ENCODE measurements around the gene KIF2C. TPM values are rescaled to one million over a fixed set of nuclear protein-coding genes. Genes with fewer than 3 reads are reported as not detected.

The KIF2C gene
- 12.9 TPM for total RNA-seq (ENCODE audit: unreplicated experiment)
- long read RNA-seq, transcript KIF2C-202 (21 exons, 2,879 nt), result major isoform, 7 of 17 reads
- long read RNA-seq, partial matches to known transcripts, result 0 of 17 reads
- long read RNA-seq, other reads (novel, unspliced or antisense), result 9 of 17 reads

GRCh38 chr1:44739307-44740178 lies at the start of gene KIF2C:
Gene KIF2C (plus strand): TSS chr1:44739837. CDS start chr1:44739933, 96 bp downstream.
- TF ChIP-seq CTCF (IDR thresholded peaks at IDR 0.05; ENCODE audit: unreplicated experiment), result no peak
- DNase-seq (ENCODE audit: low spot score), result peak; percentile 94
- H3K9me3 Mint-ChIP-seq (ENCODE audit: unreplicated experiment), result no peaks in the 10 kb centered on the region

GRCh38 chr1:44693159-44693558 lies 46.5 kb upstream of the KIF2C start:
- no peaks in the 10 kb centered on the region for H3K36me3 Mint-ChIP-seq (ENCODE audit: low read depth, unreplicated experiment)
- no peak for DNase-seq (ENCODE audit: low spot score)
- peaks cover 2% of the 10 kb centered on the region for H3K27me3 Mint-ChIP-seq (ENCODE audit: unreplicated experiment)
- no peak for TF ChIP-seq CTCF (IDR thresholded peaks at IDR 0.05; ENCODE audit: unreplicated experiment)
- peaks cover 3% of the 10 kb centered on the region for H3K4me1 Mint-ChIP-seq (ENCODE audit: unreplicated experiment)
- no peak overlapping the region for H3K4me3 Mint-ChIP-seq (ENCODE audit: unreplicated experiment)
- no peaks in the 10 kb centered on the region for H3K9me3 Mint-ChIP-seq (ENCODE audit: unreplicated experiment)
- H3K27ac Mint-ChIP-seq (ENCODE audit: unreplicated experiment), result no peak overlapping the region

More at GRCh38 chr1:44739307-44740178, at the start of gene KIF2C:
- Mint-ChIP-seq H3K27me3 (ENCODE audit: unreplicated experiment) (peaks cover 9% of the 10 kb centered on the region), H3K27ac (ENCODE audit: unreplicated experiment) (peak within 1 kb of the TSS; percentile 95), H3K4me3 (ENCODE audit: unreplicated experiment) (peak within 1 kb of the TSS; percentile 97), H3K36me3 (ENCODE audit: low read depth, unreplicated experiment) (peaks cover 8% of the 10 kb centered on the region), H3K4me1 (ENCODE audit: unreplicated experiment) (peaks cover 17% of the 10 kb centered on the region)

- no peak overlapping the region for H3K27ac Mint-ChIP-seq (ENCODE audit: unreplicated experiment)
- no peak for DNase-seq (ENCODE audit: low spot score)
- no peak for TF ChIP-seq CTCF (IDR thresholded peaks at IDR 0.05; ENCODE audit: unreplicated experiment)
Observed at GRCh38 chr1:44693900-44694299, 45.7 kb upstream of the KIF2C start.

GRCh38 chr1:44694863-44695478 lies 44.7 kb upstream of the KIF2C start:
- Mint-ChIP-seq H3K36me3 (ENCODE audit: low read depth, unreplicated experiment) (peaks cover under 1% of the 10 kb centered on the region), H3K4me1 (ENCODE audit: unreplicated experiment) (peaks cover 3% of the 10 kb centered on the region)

More at GRCh38 chr1:44693900-44694299, 45.7 kb upstream of the KIF2C start:
- Mint-ChIP-seq H3K4me3 (ENCODE audit: unreplicated experiment) (no peak overlapping the region), H3K27me3 (ENCODE audit: unreplicated experiment) (peaks cover 2% of the 10 kb centered on the region), H3K4me1 (ENCODE audit: unreplicated experiment) (peaks cover 3% of the 10 kb centered on the region), H3K36me3 (ENCODE audit: low read depth, unreplicated experiment) (no peaks in the 10 kb centered on the region), H3K9me3 (ENCODE audit: unreplicated experiment) (no peaks in the 10 kb centered on the region)

More at GRCh38 chr1:44694863-44695478, 44.7 kb upstream of the KIF2C start:
- no peak for TF ChIP-seq CTCF (IDR thresholded peaks at IDR 0.05; ENCODE audit: unreplicated experiment)
- Mint-ChIP-seq H3K4me3 (ENCODE audit: unreplicated experiment) (no peak overlapping the region), H3K9me3 (ENCODE audit: unreplicated experiment) (no peaks in the 10 kb centered on the region), H3K27me3 (ENCODE audit: unreplicated experiment) (peaks cover 2% of the 10 kb centered on the region), H3K27ac (ENCODE audit: unreplicated experiment) (no peak overlapping the region)
- DNase-seq (ENCODE audit: low spot score), result no peak

All from endothelial cell (in vitro differentiated cells).